ENCODE measurements around the gene TTPAL. TPM values are rescaled to one million over a fixed set of nuclear protein-coding genes. Genes with fewer than 3 reads are reported as not detected.

Gene TTPAL
- total and polyA plus RNA-seq, 10 of the 15 experiments (the other 5 are each of a cell fraction or from before 2014, with no cell fraction given), result 4.0 to 24.0 (median 9.3) TPM

GRCh38 chr20:44541992-44542391 is 66.3 kb downstream of the TTPAL start:
- Histone ChIP-seq H2AFZ (ENCODE audit: control insufficient read depth, low read depth, low read length) (no peak overlapping the region), H3K4me2 (ENCODE audit: control insufficient read depth, insufficient read depth) (no peak overlapping the region), H3K4me3 (no peak overlapping the region), H3K27ac (ENCODE audit: control insufficient read depth, insufficient read depth) (no peak overlapping the region), H3K9me3 (replicated peaks; ENCODE audit: control insufficient read depth, insufficient read depth, low read length) (no peaks in the 10 kb centered on the region), H3K9ac (ENCODE audit: control insufficient read depth, insufficient read depth, low read length) (no peak overlapping the region), H3K27me3 (replicated peaks in 1 of 2; ENCODE audit: control insufficient read depth in 2 of 2, insufficient read depth in 2 of 2, low read length in 1 of 2) (no peaks in the 10 kb centered on the region), H3K36me3 (ENCODE audit: control insufficient read depth in 2 of 2, insufficient read depth in 2 of 2, low read length in 1 of 2) (no peaks in the 10 kb centered on the region), H3K4me1 (ENCODE audit: control insufficient read depth, insufficient read depth, low read length) (no peaks in the 10 kb centered on the region), H3K79me2 (ENCODE audit: control insufficient read depth, insufficient read depth, low read length) (no peaks in the 10 kb centered on the region), H4K20me1 (ENCODE audit: control insufficient read depth, insufficient read depth) (no peaks in the 10 kb centered on the region)
- SMC1A ChIA-PET (ENCODE audit: uncharacterized antibody, unreplicated experiment), result interaction anchor here (1.2 to 2.0 kb wide), 4 partner anchors 11 to 69 kb away, joined by 3 to 7 read pairs (median 4); no protein-coding TSS in a partner anchor
- intact Hi-C loops (cut with micrococcal nuclease; ENCODE audit: unreplicated experiment) (no loop called here), in situ Hi-C loops (cut with MboI) (no loop called here)
- POLR2A ChIA-PET, result interaction anchor here (1.0 kb wide), 1 partner anchor 10 kb away, joined by 3 read pairs; no protein-coding TSS in a partner anchor
- 76% methylated on average over 4 of the region's 4 CpGs for WGBS (ENCODE audit: insufficient coverage, insufficient replicate concordance, low lambda C conversion rate, missing lambda C conversion rate)
- FAIRE-seq (no peak), ATAC-seq (no peak), DNase-seq (ENCODE audit: low read depth, low spot score) (no peak)
- RAD21 ChIA-PET (ENCODE audit: unreplicated experiment), result no interaction called here
- CTCF ChIA-PET, result interaction anchor here (0.6 to 2.9 kb wide), 8 partner anchors 13 to 817 kb away, joined by 3 to 9 read pairs (median 4); partner anchors contain the start of gene FITM2
- no TSS peak for BruUV-seq (replicated peaks)
- TF ChIP-seq ZNF384 (IDR thresholded peaks at IDR 0.05; ENCODE audit: borderline replicate concordance, low read depth, low read length) (no peak), USF2 (IDR thresholded peaks at IDR 0.05; ENCODE audit: borderline replicate concordance, low read depth, low read length) (no peak), JUND (IDR thresholded peaks at IDR 0.05; ENCODE audit: low read depth, low read length) (no peak), STAT1 (conservative IDR thresholded peaks at IDR 0.05) (no peak), ELK1 (IDR thresholded peaks at IDR 0.05; ENCODE audit: low read depth, low read length) (no peak), CREM (IDR thresholded peaks at IDR 0.05; ENCODE audit: low read depth) (no peak), PKNOX1 (IDR thresholded peaks at IDR 0.05) (no peak), ZBTB4 (CRISPR knock-in tag; IDR thresholded peaks at IDR 0.05) (no peak), SUZ12 (IDR thresholded peaks at IDR 0.05; ENCODE audit: unreplicated experiment) (no peak), BRCA1 (IDR thresholded peaks at IDR 0.05; ENCODE audit: low read depth, low read length) (no peak), EGR1 (IDR thresholded peaks at IDR 0.05; ENCODE audit: borderline replicate concordance in 1 of 2, low read depth in 2 of 2, low read length in 2 of 2) (no peak), ZBTB40 (IDR thresholded peaks at IDR 0.05; ENCODE audit: borderline replicate concordance) (no peak)

All from GM12878 (cell line).